Measurements from ENCODE around the gene THNSL1.
"Not testable (repeated sequence)": the region's sequence is repeated elsewhere in the genome, so short reads cannot be mapped to it uniquely, and the experiment has no call there.

The THNSL1 gene

DNA sequence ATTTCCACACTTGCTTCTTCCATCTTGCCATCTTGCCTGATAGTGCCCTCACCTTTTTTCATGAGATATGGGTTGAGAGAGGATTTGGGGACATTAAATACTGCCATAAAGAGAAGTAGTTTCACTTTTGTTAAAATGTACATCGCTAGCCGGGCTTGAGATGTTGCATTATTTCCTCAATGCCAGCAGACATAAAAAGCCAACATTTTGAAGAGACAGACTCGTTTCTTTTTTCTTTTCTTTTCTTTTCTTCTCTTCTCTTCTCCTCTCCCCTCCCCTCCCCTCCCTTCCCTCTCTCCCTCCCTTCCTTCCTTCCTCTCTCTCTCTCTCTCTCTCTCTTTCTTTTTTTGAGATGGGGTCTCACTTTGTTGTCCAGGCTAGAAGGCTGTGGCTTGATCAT lies 18.4 kb upstream of the THNSL1 start:
- no peak for DNase-seq (ENCODE audit: low read depth in 1 of 2, low spot score in 1 of 2)

GRCh38 chr10:25011591-25011990 lies 4.8 kb upstream of the THNSL1 start:
- DNase-seq (ENCODE audit: low read depth in 1 of 2, low spot score in 1 of 2) = not testable (repeated sequence)

DNA sequence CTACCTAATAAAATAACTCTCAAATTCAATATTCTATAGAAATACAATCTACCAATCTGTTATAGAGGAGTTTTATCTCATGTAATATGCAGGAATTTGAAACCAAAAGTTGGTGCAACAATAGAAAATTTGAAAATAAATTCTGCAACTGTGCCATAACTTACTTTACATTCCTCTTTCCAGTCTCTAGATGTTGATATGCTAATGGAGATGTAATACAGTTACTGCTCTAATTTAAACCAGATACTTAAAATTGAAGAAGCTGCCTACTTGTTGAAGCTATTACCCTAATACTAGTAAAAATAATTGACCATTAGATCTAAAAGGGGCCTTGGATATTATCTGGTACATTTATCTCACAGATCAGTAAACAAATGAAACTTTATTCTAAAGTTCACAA lies 1.8 kb upstream of the THNSL1 start:
- no peak for DNase-seq (ENCODE audit: low read depth in 1 of 2, low spot score in 1 of 2)

DNA sequence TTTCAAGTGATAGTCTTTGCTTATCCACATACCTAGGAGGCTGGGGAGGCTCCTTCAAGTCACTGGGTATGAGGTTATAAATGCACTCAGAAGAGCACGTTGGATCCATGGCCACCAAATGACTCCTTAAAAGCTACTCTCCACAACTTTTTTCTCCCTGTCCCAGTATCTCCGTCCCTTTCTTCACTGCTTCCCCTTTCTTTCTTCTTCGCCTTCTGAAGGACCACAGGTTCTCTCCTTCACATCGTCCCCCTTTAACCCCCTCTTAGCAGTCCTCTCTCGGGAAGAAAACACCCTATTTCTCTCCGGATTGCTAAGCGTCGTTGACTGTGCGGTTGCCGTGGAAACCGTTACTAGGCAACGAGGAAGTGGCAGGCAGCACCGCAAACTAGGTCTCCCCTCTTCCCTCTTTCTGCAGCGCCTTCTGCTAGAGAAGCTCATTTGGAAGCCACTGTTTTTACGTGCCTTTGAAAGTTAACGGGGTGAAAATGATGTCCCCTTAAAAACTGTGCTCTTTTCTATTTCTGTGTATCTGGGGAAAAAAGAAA lies 510 bp upstream of the THNSL1 start, which contains the start of gene ENKUR:
Gene ENKUR (minus strand): TSS at position 331 of the 548 bp plus-strand sequence. CDS start 222 bp downstream, at position 109.
- peak; percentile 82 to 83 for DNase-seq (ENCODE audit: low read depth in 1 of 2, low spot score in 1 of 2)

DNA sequence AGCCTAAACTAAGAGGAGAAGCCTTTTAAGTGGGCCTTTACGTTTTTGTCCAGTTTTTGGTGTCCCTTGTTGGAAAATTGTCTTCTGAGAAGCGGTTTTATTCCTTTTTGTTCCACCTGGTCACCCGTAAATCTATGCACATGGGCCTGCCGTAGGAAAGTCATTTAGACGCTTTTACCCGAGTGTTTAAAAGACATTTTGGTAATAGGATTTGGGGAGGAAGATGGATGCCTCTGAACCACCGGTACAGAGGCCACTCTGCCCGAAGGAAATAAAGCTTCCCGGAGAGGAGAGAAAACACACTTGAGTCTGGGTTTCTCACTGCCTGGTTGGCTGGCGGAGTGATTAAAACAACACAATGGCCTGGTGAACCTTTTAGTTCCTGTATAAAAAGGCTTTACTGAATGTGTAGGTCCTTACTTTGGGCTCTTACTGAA lies 760 bp downstream of the THNSL1 start:
- no peak for DNase-seq (ENCODE audit: low read depth in 1 of 2, low spot score in 1 of 2)

DNA sequence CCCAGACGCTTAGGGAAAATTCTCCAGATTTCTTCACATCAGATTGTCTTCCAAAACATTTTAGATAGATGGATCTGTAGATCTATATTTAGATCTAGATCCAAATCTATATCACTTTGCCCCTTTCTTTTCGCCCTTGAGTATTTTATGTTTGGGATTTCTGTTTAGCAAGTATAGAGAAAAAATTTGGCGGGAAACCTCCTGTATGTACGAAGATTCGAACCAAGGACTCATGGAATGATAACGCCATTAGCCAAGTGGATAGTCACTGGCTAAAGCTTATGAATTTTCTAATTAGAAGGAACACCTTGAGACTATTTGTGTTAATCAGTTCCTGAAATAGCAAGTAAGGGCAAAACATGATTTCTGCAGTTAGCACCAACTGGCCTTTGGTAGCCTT lies 1.2 kb downstream of the THNSL1 start:
- no peak for DNase-seq (ENCODE audit: low read depth in 1 of 2, low spot score in 1 of 2)

DNA sequence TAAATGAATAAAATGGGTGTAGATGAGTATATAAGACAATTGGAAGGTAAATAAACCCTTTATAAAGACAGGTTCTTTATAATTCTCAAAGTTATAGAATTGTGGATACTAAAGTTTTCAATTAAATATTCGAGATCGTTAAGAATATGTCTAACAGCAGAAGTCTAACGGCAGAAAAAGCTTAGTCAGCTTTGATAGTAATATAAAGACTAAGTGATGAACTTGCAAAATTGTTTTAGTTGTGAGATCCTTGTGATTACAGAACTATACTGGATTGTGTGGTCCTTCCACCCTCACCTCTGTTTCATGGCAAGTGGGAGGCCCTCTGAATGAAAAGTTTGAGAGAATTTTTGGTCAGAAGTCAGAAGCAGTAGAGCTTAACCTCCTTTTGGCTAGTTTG lies 2.3 kb downstream of the THNSL1 start:
- no peak for DNase-seq (ENCODE audit: low read depth in 1 of 2, low spot score in 1 of 2)

- no peak for DNase-seq (ENCODE audit: low read depth in 1 of 2, low spot score in 1 of 2)
Observed at GRCh38 chr10:25023278-25023677, 6.9 kb downstream of the THNSL1 start.

- DNase-seq (ENCODE audit: low read depth in 1 of 2, low spot score in 1 of 2) = no peak
Observed at GRCh38 chr10:25024528-25024927, 8.1 kb downstream of the THNSL1 start.

DNA sequence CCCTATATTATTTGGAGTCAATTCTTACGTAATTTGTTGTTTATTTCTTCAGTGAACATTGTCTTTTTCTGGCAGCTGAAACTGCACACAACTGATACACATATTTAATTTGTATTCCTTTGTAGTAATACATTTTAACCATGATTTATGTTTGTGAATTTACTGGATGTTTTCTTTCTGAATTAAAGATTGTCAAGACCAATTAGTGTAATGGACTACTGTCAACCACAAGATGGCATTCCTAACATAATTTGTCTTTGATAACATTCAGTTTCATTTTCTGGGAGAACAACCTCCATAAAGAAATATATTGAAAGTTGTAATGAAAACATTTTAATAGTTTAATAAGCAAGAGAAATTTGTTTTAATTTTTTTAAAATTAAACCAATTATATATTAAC lies 10.1 kb downstream of the THNSL1 start:
- DNase-seq (ENCODE audit: low read depth in 1 of 2, low spot score in 1 of 2) = no peak

DNA sequence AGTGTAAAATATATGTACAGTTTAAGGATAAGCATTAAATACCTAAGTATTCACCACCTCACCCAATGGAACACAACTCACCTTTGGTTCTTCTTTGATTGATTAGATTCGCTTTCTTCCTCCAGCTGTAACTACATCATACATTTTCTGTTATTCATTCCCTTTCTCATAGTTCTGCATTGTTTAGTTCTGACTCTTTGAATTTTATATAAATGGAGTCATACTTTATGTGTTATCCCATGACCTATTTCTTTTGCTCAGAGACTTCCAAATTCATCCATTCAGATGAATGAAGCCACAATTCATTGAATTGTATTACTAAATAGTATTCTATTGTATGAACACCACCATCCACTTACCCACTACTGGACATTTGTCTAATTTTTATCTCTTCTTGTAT lies 12.3 kb downstream of the THNSL1 start:
- DNase-seq (ENCODE audit: low read depth in 1 of 2, low spot score in 1 of 2) = no peak

DNA sequence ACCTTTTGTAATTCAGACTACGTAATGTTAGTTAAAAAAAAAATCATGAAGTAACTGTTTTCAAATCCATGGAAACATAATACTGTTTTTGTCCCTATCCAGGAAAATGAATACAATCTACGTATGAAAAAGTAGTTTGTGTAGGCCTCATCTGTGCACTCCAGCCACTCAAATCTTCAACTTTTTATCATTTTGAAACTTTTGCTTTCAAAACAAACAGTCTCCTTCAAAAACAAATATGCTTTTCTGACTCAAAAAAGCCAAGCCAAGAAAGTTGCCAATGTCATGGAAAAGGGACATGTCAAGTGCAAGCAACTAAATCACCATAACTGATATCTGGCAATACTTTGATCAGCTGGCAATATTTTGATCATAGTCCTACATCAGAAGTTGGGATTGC lies 13.1 kb downstream of the THNSL1 start:
- DNase-seq (ENCODE audit: low read depth in 1 of 2, low spot score in 1 of 2) = no peak

- no peak for DNase-seq (ENCODE audit: low read depth in 1 of 2, low spot score in 1 of 2)
Observed at GRCh38 chr10:25036381-25036780, 20.0 kb downstream of the THNSL1 start.

DNA sequence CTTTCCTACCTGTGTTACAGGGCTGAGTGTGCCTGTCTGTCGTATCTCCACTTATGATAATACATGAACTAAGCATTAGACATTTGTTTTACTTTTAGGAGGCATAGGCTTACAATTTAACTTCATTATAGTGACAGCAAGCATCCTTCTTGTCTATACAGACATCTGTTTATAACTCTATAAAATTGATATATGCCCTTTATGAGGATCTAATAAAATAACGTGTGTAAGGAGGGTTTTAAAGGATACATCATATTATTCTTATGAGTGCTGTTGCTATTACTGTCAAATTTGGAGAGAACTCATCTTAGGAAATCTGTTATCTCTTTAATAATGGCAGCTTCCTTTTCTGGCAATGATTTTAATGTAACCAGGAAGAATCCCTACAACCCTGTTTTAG lies 21.9 kb downstream of the THNSL1 start:
- DNase-seq (ENCODE audit: low read depth in 1 of 2, low spot score in 1 of 2) = no peak

DNA sequence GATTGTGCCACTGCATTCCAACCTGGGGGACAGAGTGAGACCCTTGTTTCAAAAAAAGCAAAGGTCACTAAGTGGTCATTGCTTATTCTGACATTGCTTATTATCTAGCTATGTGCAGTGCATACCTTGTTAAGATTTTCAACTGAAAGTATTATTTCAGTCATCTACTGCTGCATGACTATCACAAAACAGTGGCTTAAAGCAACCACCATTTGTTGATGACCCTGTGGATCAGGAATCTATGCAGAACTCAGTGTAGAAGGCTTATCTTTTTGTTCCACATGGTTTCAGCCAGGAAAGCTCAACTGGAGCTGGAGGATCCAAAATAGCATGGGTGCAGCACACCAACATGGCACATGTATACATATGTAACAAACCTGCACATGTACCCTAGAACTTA lies 23.1 kb downstream of the THNSL1 start:
- DNase-seq (ENCODE audit: low read depth in 1 of 2, low spot score in 1 of 2) = no peak

GRCh38 chr10:25046641-25047040 lies 30.2 kb downstream of the THNSL1 start:
- no peak for DNase-seq (ENCODE audit: low read depth in 1 of 2, low spot score in 1 of 2)

- DNase-seq (ENCODE audit: low read depth in 1 of 2, low spot score in 1 of 2) = no peak
Observed at GRCh38 chr10:25047088-25047487, 30.7 kb downstream of the THNSL1 start.

- no peak for DNase-seq (ENCODE audit: low read depth in 1 of 2, low spot score in 1 of 2)
Observed at GRCh38 chr10:25047591-25048301, 31.3 kb downstream of the THNSL1 start.

DNA sequence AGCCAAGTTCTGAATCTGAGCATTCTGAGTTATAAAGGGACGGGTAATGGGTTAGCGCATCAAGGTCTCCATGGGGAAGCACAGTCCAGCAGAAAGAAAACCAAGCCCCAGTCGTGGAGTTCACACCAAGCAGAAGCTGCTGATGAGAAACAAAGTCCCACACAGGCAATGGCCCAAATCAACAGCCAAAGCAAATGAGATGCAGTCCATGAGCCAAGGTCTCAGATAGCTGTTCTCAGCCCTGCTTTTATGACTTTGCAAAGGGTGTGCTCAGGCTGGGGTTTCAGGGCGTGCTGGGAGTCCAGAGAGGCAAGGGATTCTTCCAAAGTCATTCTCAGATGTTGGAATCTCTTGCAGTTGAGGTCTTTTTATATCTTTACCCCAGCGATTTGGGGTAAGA lies 32.0 kb downstream of the THNSL1 start:
- no peak for DNase-seq (ENCODE audit: low read depth in 1 of 2, low spot score in 1 of 2)

DNA sequence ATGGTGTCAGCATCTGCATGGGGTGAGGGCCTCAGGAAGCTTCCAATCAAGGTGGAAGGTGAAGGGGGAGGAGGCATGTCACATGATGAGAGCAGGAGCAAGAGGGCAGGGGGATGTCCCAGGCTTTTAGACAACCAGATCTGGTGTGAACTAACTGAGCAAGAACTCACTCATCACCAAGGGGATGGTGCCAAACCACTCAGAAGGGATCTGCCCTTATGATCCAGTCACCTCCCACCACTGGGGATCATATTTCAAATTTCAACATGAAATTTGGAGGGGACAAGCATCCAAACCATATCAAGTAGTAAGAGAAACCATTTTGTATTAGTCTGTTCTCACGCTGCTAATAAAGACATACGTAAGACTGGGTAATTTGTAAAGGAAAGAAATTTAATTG lies 33.6 kb downstream of the THNSL1 start:
- no peak for DNase-seq (ENCODE audit: low read depth in 1 of 2, low spot score in 1 of 2)

DNA sequence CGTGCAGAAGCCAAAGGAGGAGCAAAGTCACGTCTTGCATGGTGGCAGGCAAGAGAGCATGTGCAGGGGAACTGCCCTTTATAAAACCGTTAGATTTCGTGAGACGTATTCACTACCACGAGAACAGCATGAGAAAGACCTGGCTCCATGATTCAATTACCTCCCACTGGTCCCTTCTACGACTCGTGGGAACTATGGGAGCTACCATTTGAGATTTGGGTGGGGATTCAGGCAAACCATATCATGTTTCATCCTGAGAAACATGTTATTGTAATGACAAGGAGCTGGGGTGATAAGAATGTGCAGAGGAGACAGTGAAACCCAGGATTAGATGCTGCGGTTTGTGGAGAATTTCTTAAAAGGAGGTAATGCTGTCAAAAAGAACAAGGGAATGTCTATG lies 34.0 kb downstream of the THNSL1 start:
- no peak for DNase-seq (ENCODE audit: low read depth in 1 of 2, low spot score in 1 of 2)

- DNase-seq (ENCODE audit: low read depth in 1 of 2, low spot score in 1 of 2) = no peak
Observed at GRCh38 chr10:25052012-25052411, 35.6 kb downstream of the THNSL1 start.

DNA sequence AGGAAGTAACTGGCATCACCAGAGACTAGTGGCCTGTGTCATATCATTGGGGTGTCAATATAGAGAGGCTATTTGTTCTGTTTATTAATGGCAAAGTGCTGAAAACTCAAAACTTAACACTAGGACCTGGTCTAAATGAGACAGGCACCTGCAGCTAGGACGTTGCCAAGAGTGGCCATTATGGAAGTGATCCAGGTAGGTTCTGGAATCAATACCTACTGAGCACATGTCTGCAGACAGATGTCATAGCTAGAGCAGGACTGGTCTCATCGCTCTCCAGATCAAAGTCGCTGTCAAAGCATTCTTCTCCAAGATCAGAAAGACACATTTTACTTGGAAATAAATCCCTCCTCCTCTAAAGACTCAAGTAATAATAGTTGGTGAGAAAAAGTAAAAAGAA lies 40.3 kb downstream of the THNSL1 start:
- DNase-seq (ENCODE audit: low read depth in 1 of 2, low spot score in 1 of 2) = no peak
